Ascending aorta (tissue), 2 donors: ENCODE measurements around the gene TXNDC8. TPM values are rescaled to one million over a fixed set of nuclear protein-coding genes. Genes with fewer than 3 reads are reported as not detected.

Experiments used
- DNase-seq, 2 donors: peaks; one replicate each; pipeline ENCODE4 v3.0.0-alpha.2; 2019; ENCODE audit warnings: low spot score in 2 of 2
- H3K27ac ChIP-seq, 2 donors: fragments of 200-600 bp; sonication (generic); one replicate each; pipeline ENCODE4 v1.5.1; 2016 to 2017; ENCODE audit warnings: mild to moderate bottlenecking in 1 of 2
- H3K27me3 ChIP-seq: fragments of 200-600 bp; sonication (generic); one replicate; pipeline ENCODE4 v1.5.1; 2017
- H3K36me3 ChIP-seq, 2 donors: fragments of 200-600 bp; sonication (generic); one replicate each; pipeline ENCODE4 v1.5.1; 2016
- H3K4me1 ChIP-seq, 2 donors: fragments of 200-600 bp; sonication (generic); one replicate each; pipeline ENCODE4 v1.5.1; 2016 to 2017; ENCODE audit warnings: mild to moderate bottlenecking in 1 of 2
- H3K4me3 ChIP-seq, 2 donors: fragments of 200-600 bp; sonication (generic); one replicate each; pipeline ENCODE4 v1.5.1; 2016 to 2017; ENCODE audit warnings: mild to moderate bottlenecking in 1 of 2
- H3K9me3 ChIP-seq, 2 donors: fragments of 200-600 bp; sonication (generic); one replicate each; pipeline ENCODE4 v1.5.1; 2016
- CTCF ChIP-seq, 3 experiments: fragments of 200-600 bp in 2 of 3; fragments of 450-650 bp in 1 of 3; sonication (generic) in 2 of 3; IDR thresholded peaks; one replicate each; pipeline ENCODE4 v1.5.1; 2016 to 2019; ENCODE audit warnings: antibody characterized with exemption in 3 of 3, mild to moderate bottlenecking in 1 of 3, moderate library complexity in 1 of 3
- intact Hi-C: fragments of 100-400 bp; cut with DNase I; formaldehyde crosslinking; loops from one replicate; pipeline ENCODE4 v1.15.1; 2023
- total RNA-seq: library from RNA; depleted of rRNA; stranded (reverse); fragments of >200 nt; gene quantifications from one replicate; pipeline ENCODE4 v1.1.0, GENCODE V29; 2016

TXNDC8 gene
- total RNA-seq, 1 donor from 2014 or later: not detected

- no peaks in the 10 kb centered on the region for H3K27me3 ChIP-seq
- no peak overlapping the region for H3K27ac ChIP-seq
- DNase-seq: no peak
- H3K9me3 ChIP-seq: no peaks in the 10 kb centered on the region
- H3K4me3 ChIP-seq: no peak overlapping the region
- TF ChIP-seq CTCF (IDR thresholded peaks at IDR 0.05): no peak
- H3K36me3 ChIP-seq: no peaks in the 10 kb centered on the region
- intact Hi-C loops: no loop called here
- no peaks in the 10 kb centered on the region for H3K4me1 ChIP-seq
Observed at GRCh38 chr9:110298043-110298605, 39.5 kb downstream of the TXNDC8 start.

GRCh38 chr9:110293248-110293647, 44.4 kb downstream of the TXNDC8 start:
- H3K27me3 ChIP-seq: no peaks in the 10 kb centered on the region
- TF ChIP-seq CTCF (IDR thresholded peaks at IDR 0.05): no peak
- intact Hi-C loops: no loop called here

GRCh38 chr9:110291921-110292557, 45.6 kb downstream of the TXNDC8 start:
- Histone ChIP-seq H3K27me3 (no peaks in the 10 kb centered on the region), H3K27ac (no peak overlapping the region), H3K36me3 (no peaks in the 10 kb centered on the region), H3K4me3 (no peak overlapping the region), H3K9me3 (no peaks in the 10 kb centered on the region), H3K4me1 (no peaks in the 10 kb centered on the region)
- intact Hi-C loops: no loop called here
- TF ChIP-seq CTCF (IDR thresholded peaks at IDR 0.05): no peak
- no peak for DNase-seq

More at GRCh38 chr9:110293248-110293647, 44.4 kb downstream of the TXNDC8 start:
- H3K4me3 ChIP-seq: no peak overlapping the region
- no peaks in the 10 kb centered on the region for H3K36me3 ChIP-seq
- no peaks in the 10 kb centered on the region for H3K9me3 ChIP-seq
- no peaks in the 10 kb centered on the region for H3K4me1 ChIP-seq
- no peak for DNase-seq
- no peak overlapping the region for H3K27ac ChIP-seq

GRCh38 chr9:110290001-110290400, 47.7 kb downstream of the TXNDC8 start:
- Histone ChIP-seq H3K36me3 (no peaks in the 10 kb centered on the region), H3K27me3 (no peaks in the 10 kb centered on the region), H3K27ac (no peak overlapping the region), H3K4me1 (no peaks in the 10 kb centered on the region), H3K4me3 (no peak overlapping the region), H3K9me3 (no peaks in the 10 kb centered on the region)
- no peak for TF ChIP-seq CTCF (IDR thresholded peaks at IDR 0.05)
- intact Hi-C loops: no loop called here
- no peak for DNase-seq

- Histone ChIP-seq H3K4me1 (no peaks in the 10 kb centered on the region), H3K27ac (no peak overlapping the region), H3K36me3 (no peaks in the 10 kb centered on the region), H3K27me3 (no peaks in the 10 kb centered on the region), H3K4me3 (no peak overlapping the region), H3K9me3 (no peaks in the 10 kb centered on the region)
- DNase-seq: no peak
- no peak for TF ChIP-seq CTCF (IDR thresholded peaks at IDR 0.05)
- intact Hi-C loops: no loop called here
Observed at GRCh38 chr9:110288503-110288902, 49.2 kb downstream of the TXNDC8 start.
